ENCODE results near the gene RPL11. TPM values are rescaled to one million over a fixed set of nuclear protein-coding genes. Genes with fewer than 3 reads are reported as not detected.

RPL11 gene
- total and polyA plus RNA-seq, 2 of the 8 experiments (the other 6 are each of a cell fraction or from before 2014, with no cell fraction given), result 1,192 to 1,426 TPM

GRCh38 chr1:23727362-23727811, 35.8 kb downstream of the RPL11 start (continued):
- no peak for TF ChIP-seq HDAC2 (IDR thresholded peaks at IDR 0.05; ENCODE audit: borderline replicate concordance in 1 of 2, low read depth in 2 of 2, low read length in 2 of 2)
- no peak for TF ChIP-seq EP300 (IDR thresholded peaks at IDR 0.05; ENCODE audit: borderline replicate concordance in 1 of 2, low read depth in 2 of 2, low read length in 2 of 2)
- no peak for TF ChIP-seq KDM5A (IDR thresholded peaks at IDR 0.05; ENCODE audit: low read length)
- TF ChIP-seq ZNF274 (IDR thresholded peaks at IDR 0.05; ENCODE audit: borderline replicate concordance, extremely low read depth, low read length), result no peak
- TF ChIP-seq BACH1 (IDR thresholded peaks at IDR 0.05; ENCODE audit: low read length), result no peak
- no peak for TF ChIP-seq NANOG (IDR thresholded peaks at IDR 0.05; ENCODE audit: insufficient read depth, low read depth, low read length, poor library complexity, severe bottlenecking)
- no peak for TF ChIP-seq TBP (IDR thresholded peaks at IDR 0.05; ENCODE audit: low read depth, low read length)

Data from H1 (cell line).